Mesendoderm (in vitro differentiated cells): ENCODE measurements around the gene PROK2.

Source experiments
- DNase-seq: peaks from one replicate; pipeline ENCODE4 v3.0.0; 2013
- H2AK5ac ChIP-seq: 2 replicates; pipeline ENCODE4 v1.6.1; 2013; ENCODE audit warnings: low read length, inconsistent platforms
- H2BK120ac ChIP-seq: 2 replicates; pipeline ENCODE4 v1.6.1; 2013; ENCODE audit warnings: low read depth, mild to moderate bottlenecking, low read length, moderate library complexity, mixed read lengths
- H2BK15ac ChIP-seq: replicated peaks from 2 replicates; pipeline ENCODE4 v1.6.1; 2013; ENCODE audit warnings: low read depth, mild to moderate bottlenecking, moderate library complexity
- H2BK5ac ChIP-seq: 2 replicates; pipeline ENCODE4 v1.6.1; 2013; ENCODE audit warnings: low read length, inconsistent platforms
- H3K18ac ChIP-seq: 2 replicates; pipeline ENCODE4 v1.6.1; 2013; ENCODE audit warnings: mild to moderate bottlenecking, low read length, mixed read lengths
- H3K23ac ChIP-seq: one replicate; pipeline ENCODE4 v1.6.1; 2013; ENCODE audit warnings: low read length
- H3K27ac ChIP-seq: 2 replicates; pipeline ENCODE4 v1.5.1; 2013; ENCODE audit warnings: low read depth, mild to moderate bottlenecking, inconsistent platforms, low read length, moderate library complexity
- H3K27me3 ChIP-seq: 2 replicates; pipeline ENCODE4 v1.6.1; 2013; ENCODE audit warnings: low read length, control low read depth, mild to moderate bottlenecking, inconsistent platforms; ENCODE audit not compliant: insufficient read depth, poor library complexity
- H3K36me3 ChIP-seq: 2 replicates; pipeline ENCODE4 v1.6.1; 2013; ENCODE audit warnings: low read length, inconsistent platforms; ENCODE audit not compliant: control insufficient read depth, insufficient read depth
- H3K4ac ChIP-seq: one replicate; pipeline ENCODE4 v1.6.1; 2013; ENCODE audit warnings: low read depth, mild to moderate bottlenecking, low read length, moderate library complexity
- H3K4me1 ChIP-seq: 2 replicates; pipeline ENCODE4 v1.6.1; 2013; ENCODE audit warnings: low read depth, low read length, inconsistent platforms; ENCODE audit not compliant: control insufficient read depth
- H3K4me2 ChIP-seq: 2 replicates; pipeline ENCODE4 v1.6.1; 2013; ENCODE audit warnings: low read length
- H3K4me3 ChIP-seq: 2 replicates; pipeline ENCODE4 v1.5.1; 2013; ENCODE audit warnings: mild to moderate bottlenecking, low read length
- H3K56ac ChIP-seq: one replicate; pipeline ENCODE4 v1.6.1; 2013; ENCODE audit warnings: low read length
- H3K79me1 ChIP-seq: 2 replicates; pipeline ENCODE4 v1.6.1; 2013; ENCODE audit warnings: low read length, inconsistent platforms
- H3K79me2 ChIP-seq: 2 replicates; pipeline ENCODE4 v1.6.1; 2013; ENCODE audit warnings: mild to moderate bottlenecking, low read length; ENCODE audit not compliant: control insufficient read depth, insufficient read depth
- H3K9ac ChIP-seq: 2 replicates; pipeline ENCODE4 v1.6.1; 2013; ENCODE audit warnings: low read length, inconsistent platforms
- H4K5ac ChIP-seq: one replicate; pipeline ENCODE4 v1.6.1; 2013; ENCODE audit warnings: low read length
- H4K8ac ChIP-seq: one replicate; pipeline ENCODE4 v1.6.1; 2013; ENCODE audit warnings: low read depth, mild to moderate bottlenecking, control low read depth, low read length, moderate library complexity
- WGBS: extraction: QIAGEN DNeasy Blood & Tissue Kit; methylation state at CpG from one replicate; pipeline ENCODE4 v1.1.7; 2013; ENCODE audit warnings: low lambda C conversion rate, missing lambda C conversion rate; ENCODE audit not compliant: insufficient coverage; ENCODE audit errors: extremely low coverage; 5-methylcytosine and 5-hydroxymethylcytosine counted together

The PROK2 gene

DNA sequence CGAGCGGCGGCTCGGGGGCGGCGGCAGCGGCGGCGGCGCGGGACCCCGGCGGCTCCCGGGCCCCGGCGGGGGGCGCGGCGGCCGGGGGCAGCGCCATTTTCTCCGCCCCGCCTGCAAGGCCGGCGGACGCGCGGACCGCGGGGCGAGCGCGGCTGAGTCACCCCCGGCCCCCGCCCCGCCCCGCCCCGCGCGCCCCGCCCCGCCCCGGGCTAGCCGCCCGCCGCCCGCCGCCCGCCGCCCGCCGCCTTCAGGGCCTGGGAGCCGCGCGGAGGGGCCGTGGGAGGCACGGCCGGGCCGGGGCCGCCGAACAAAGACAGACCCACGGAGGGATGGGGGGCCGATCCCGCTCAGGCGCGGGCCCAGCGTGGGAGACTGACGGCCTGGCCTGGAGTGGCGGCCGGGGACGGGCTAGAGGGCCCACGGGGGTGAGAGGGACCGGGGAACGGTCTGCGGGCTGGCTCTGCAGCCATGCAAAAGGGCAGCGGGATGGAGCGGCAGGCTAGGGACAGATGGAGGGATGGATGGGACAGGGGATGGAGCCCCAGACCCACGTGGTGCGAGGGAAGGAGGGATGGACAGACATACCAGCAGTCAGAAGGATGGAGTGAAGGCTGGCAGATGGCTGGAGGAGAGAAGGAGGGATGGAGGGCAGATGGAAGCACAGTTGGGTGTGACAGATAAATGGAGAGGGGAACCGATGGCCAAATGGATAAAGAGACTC, 59.5 kb downstream of the PROK2 start, which contains the start of gene EIF4E3:
Gene EIF4E3 (minus strand): TSS at position 132 of the 721 bp plus-strand sequence. CDS start 35 bp downstream, at position 97.
- Histone ChIP-seq H3K56ac (peak within 1 kb of the TSS; percentile 91), H3K79me2 (no peaks in the 10 kb centered on the region), H2BK120ac (no peak within 1 kb of the TSS), H3K36me3 (no peaks in the 10 kb centered on the region), H3K27ac (no peak within 1 kb of the TSS), H3K4me1 (peaks cover 10% of the 10 kb centered on the region), H2BK15ac (no peak within 1 kb of the TSS), H3K79me1 (no peaks in the 10 kb centered on the region), H3K9ac (peak within 1 kb of the TSS; percentile 72), H3K18ac (peak within 1 kb of the TSS; percentile 88), H3K23ac (no peak within 1 kb of the TSS), H2BK5ac (no peak within 1 kb of the TSS), H3K27me3 (peaks cover 5% of the 10 kb centered on the region), H4K8ac (no peak within 1 kb of the TSS), H3K4ac (peak within 1 kb of the TSS; percentile 63), H3K4me3 (peak within 1 kb of the TSS; percentile 50), H3K4me2 (peak within 1 kb of the TSS; percentile 85), H4K5ac (no peak within 1 kb of the TSS), H2AK5ac (no peak within 1 kb of the TSS)
- WGBS = no CpG with 5 or more reads among the region's 80 CpGs
- peak; percentile 45 for DNase-seq

- H3K79me2 ChIP-seq = no peaks in the 10 kb centered on the region
- H2BK15ac ChIP-seq = no peak overlapping the region
- peak overlapping the region; percentile 88 for H3K18ac ChIP-seq
- H2BK120ac ChIP-seq = no peak overlapping the region
- H2AK5ac ChIP-seq = no peak overlapping the region
- H3K4me3 ChIP-seq = peak overlapping the region; percentile 50
- H3K4ac ChIP-seq = peak overlapping the region; percentile 63
- H3K23ac ChIP-seq = no peak overlapping the region
- H3K4me1 ChIP-seq = peaks cover 7% of the 10 kb centered on the region
- DNase-seq = no peak
- peak overlapping the region; percentile 91 for H3K56ac ChIP-seq
- no peak overlapping the region for H4K5ac ChIP-seq
- H3K4me2 ChIP-seq = peak overlapping the region; percentile 85
- H4K8ac ChIP-seq = no peak overlapping the region
- no peaks in the 10 kb centered on the region for H3K79me1 ChIP-seq
- no peak overlapping the region for H2BK5ac ChIP-seq
- H3K27ac ChIP-seq = no peak overlapping the region
- peak overlapping the region; percentile 72 for H3K9ac ChIP-seq
- H3K27me3 ChIP-seq = peaks cover 5% of the 10 kb centered on the region
- no CpG with 5 or more reads among the region's 73 CpGs for whole genome bisulfite sequencing
- H3K36me3 ChIP-seq = no peaks in the 10 kb centered on the region
Measured at GRCh38 chr3:71724584-71725270, 60.2 kb downstream of the PROK2 start.

DNA sequence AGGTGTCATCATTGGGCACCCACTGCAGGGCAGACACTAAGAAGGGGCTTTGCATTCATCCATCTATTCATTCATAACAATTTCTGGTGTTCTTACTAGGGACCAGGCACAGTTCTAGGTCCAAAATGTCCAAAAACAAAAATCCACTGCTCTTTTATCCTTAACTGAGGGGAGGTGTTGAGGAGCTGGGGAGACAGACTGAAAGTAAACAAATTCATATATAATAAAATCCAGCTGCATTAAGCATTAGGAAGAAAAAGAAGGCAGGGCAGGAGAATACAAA, 60.8 kb downstream of the PROK2 start:
- H4K5ac ChIP-seq = no peak overlapping the region
- no peak overlapping the region for H3K27ac ChIP-seq
- no peak for DNase-seq

GRCh38 chr3:71723452-71724170, 61.3 kb downstream of the PROK2 start:
- Histone ChIP-seq H3K27me3 (peaks cover 5% of the 10 kb centered on the region), H3K79me2 (no peaks in the 10 kb centered on the region), H2AK5ac (no peak overlapping the region), H3K27ac (no peak overlapping the region), H4K5ac (no peak overlapping the region), H2BK120ac (no peak overlapping the region), H3K23ac (no peak overlapping the region), H3K79me1 (no peaks in the 10 kb centered on the region), H3K4me3 (no peak overlapping the region), H3K56ac (no peak overlapping the region), H3K18ac (no peak overlapping the region), H4K8ac (no peak overlapping the region), H3K4ac (no peak overlapping the region), H2BK15ac (no peak overlapping the region), H3K9ac (no peak overlapping the region), H2BK5ac (no peak overlapping the region), H3K4me2 (no peak overlapping the region), H3K4me1 (peaks cover 4% of the 10 kb centered on the region), H3K36me3 (no peaks in the 10 kb centered on the region)
- no CpG with 5 or more reads among the region's 6 CpGs for WGBS
- no peak for DNase-seq

More for the DNA sequence above, 60.8 kb downstream of the PROK2 start:
- H3K4me1 ChIP-seq = peaks cover 4% of the 10 kb centered on the region
- no peak overlapping the region for H3K4ac ChIP-seq
- no peak overlapping the region for H2AK5ac ChIP-seq
- no peak overlapping the region for H2BK15ac ChIP-seq
- H3K23ac ChIP-seq = no peak overlapping the region
- H2BK120ac ChIP-seq = no peak overlapping the region
- H3K79me2 ChIP-seq = no peaks in the 10 kb centered on the region
- H3K4me3 ChIP-seq = no peak overlapping the region
- no peak overlapping the region for H4K8ac ChIP-seq
- no peak overlapping the region for H3K18ac ChIP-seq
- H3K56ac ChIP-seq = no peak overlapping the region
- H3K36me3 ChIP-seq = no peaks in the 10 kb centered on the region
- H3K27me3 ChIP-seq = peaks cover 5% of the 10 kb centered on the region
- H3K4me2 ChIP-seq = peak overlapping the region; percentile 85
- no peak overlapping the region for H2BK5ac ChIP-seq
- no peak overlapping the region for H3K9ac ChIP-seq
- no peaks in the 10 kb centered on the region for H3K79me1 ChIP-seq

GRCh38 chr3:71722693-71723092, 62.3 kb downstream of the PROK2 start:
- Histone ChIP-seq H4K5ac (no peak overlapping the region), H3K9ac (no peak overlapping the region), H3K27ac (no peak overlapping the region), H3K36me3 (no peaks in the 10 kb centered on the region), H3K4me1 (peaks cover 4% of the 10 kb centered on the region), H2BK120ac (no peak overlapping the region), H3K4me2 (no peak overlapping the region), H3K79me2 (no peaks in the 10 kb centered on the region), H2BK15ac (no peak overlapping the region), H3K23ac (no peak overlapping the region), H3K79me1 (no peaks in the 10 kb centered on the region), H3K56ac (no peak overlapping the region), H3K18ac (no peak overlapping the region), H2AK5ac (no peak overlapping the region), H3K4ac (no peak overlapping the region), H4K8ac (no peak overlapping the region), H2BK5ac (no peak overlapping the region), H3K4me3 (no peak overlapping the region), H3K27me3 (peaks cover 5% of the 10 kb centered on the region)
- no peak for DNase-seq
- no CpG with 5 or more reads among the region's 1 CpG for WGBS
